ENCODE results near the gene LYAR. TPM values are rescaled to one million over a fixed set of nuclear protein-coding genes. Genes with fewer than 3 reads are reported as not detected.

The LYAR gene
- total RNA-seq, 2 experiments from 2014 or later: 47.0 to 49.9 TPM

Other genes with a start within 250 kb of the LYAR start
- not detected for gene OTOP1, start 63.2 kb downstream of the LYAR start, total RNA-seq
- 10 to 100 TPM; 12.4 to 14.1 TPM for gene TMEM128, start 41.9 kb downstream of the LYAR start, total RNA-seq
- gene ZBTB49, start 97 bp upstream of the LYAR start, total RNA-seq: 1 to 10 TPM; 4.8 to 8.1 TPM
- 1 to 10 TPM; 3.4 to 9.8 TPM for gene NSG1, start 96.9 kb upstream of the LYAR start, total RNA-seq